ENCODE data around the gene TRDN.
A peak's percentile ranks its signal among the peaks of the same experiment; 100 is the strongest.

TRDN gene

GRCh38 chr6:123529843-123530242, 106.9 kb downstream of the TRDN start:
- Histone ChIP-seq H3K79me2 (ENCODE audit: insufficient read depth, low read length) (no peaks in the 10 kb centered on the region), H3K4me1 (ENCODE audit: insufficient read depth, low read length, poor library complexity, severe bottlenecking) (peaks cover 6% of the 10 kb centered on the region), H2AFZ (ENCODE audit: low read length) (no peak overlapping the region), H3K9ac (ENCODE audit: low read depth, low read length, poor library complexity, severe bottlenecking) (no peak overlapping the region), H3K27me3 (ENCODE audit: insufficient read depth, low read length, poor library complexity, severe bottlenecking) (no peaks in the 10 kb centered on the region), H3K9me2 (replicated peaks; ENCODE audit: low read depth, low read length) (no peaks in the 10 kb centered on the region), H4K20me1 (ENCODE audit: insufficient read depth, low read length, poor library complexity, severe bottlenecking) (no peaks in the 10 kb centered on the region), H3K4me3 (ENCODE audit: low read length, poor library complexity, severe bottlenecking) (no peak overlapping the region), H3K9me3 (ENCODE audit: insufficient read depth, low read depth, low read length) (no peaks in the 10 kb centered on the region), H3K36me3 (ENCODE audit: insufficient read depth, low read length) (no peaks in the 10 kb centered on the region), H3K4me2 (ENCODE audit: low read depth, low read length, poor library complexity, severe bottlenecking) (no peak overlapping the region), H3F3A (ENCODE audit: low read depth) (no peaks in the 10 kb centered on the region)
- TF ChIP-seq CTCF (conservative IDR thresholded peaks at IDR 0.05; ENCODE audit: low read length), result no peak
- no peak for TF ChIP-seq EZH2phosphoT487 (IDR thresholded peaks at IDR 0.05; ENCODE audit: borderline replicate concordance)

DNA sequence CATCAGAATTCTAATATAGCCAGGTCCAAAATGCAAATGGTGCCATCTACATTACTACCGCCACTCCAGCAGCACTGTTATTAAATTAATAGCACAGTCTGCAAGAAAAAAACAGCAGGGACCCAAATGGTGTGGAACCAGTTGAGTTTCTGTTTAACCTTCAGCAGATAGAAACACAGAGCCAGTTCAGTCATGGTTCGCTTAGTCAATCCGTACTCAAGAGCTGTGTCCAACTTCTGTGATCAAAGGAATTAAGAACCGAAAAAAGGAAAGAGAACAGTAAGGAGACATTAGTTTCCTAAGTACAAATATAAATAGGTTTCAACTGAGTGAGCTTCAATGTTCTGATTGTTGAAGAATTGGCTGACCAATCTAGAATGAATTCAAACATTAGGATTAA, 107.7 kb downstream of the TRDN start:
- no peaks in the 10 kb centered on the region for H3K9me3 ChIP-seq (ENCODE audit: insufficient read depth, low read depth, low read length)
- H3K9ac ChIP-seq (ENCODE audit: low read depth, low read length, poor library complexity, severe bottlenecking), result no peak overlapping the region
- no peaks in the 10 kb centered on the region for H3K9me2 ChIP-seq (replicated peaks; ENCODE audit: low read depth, low read length)
- H3K4me1 ChIP-seq (ENCODE audit: insufficient read depth, low read length, poor library complexity, severe bottlenecking), result peaks cover 6% of the 10 kb centered on the region
- H3F3A ChIP-seq (ENCODE audit: low read depth), result no peaks in the 10 kb centered on the region
- TF ChIP-seq EZH2phosphoT487 (IDR thresholded peaks at IDR 0.05; ENCODE audit: borderline replicate concordance) (no peak), CTCF (conservative IDR thresholded peaks at IDR 0.05; ENCODE audit: low read length) (no peak)
- H4K20me1 ChIP-seq (ENCODE audit: insufficient read depth, low read length, poor library complexity, severe bottlenecking), result no peaks in the 10 kb centered on the region
- H3K27me3 ChIP-seq (ENCODE audit: insufficient read depth, low read length, poor library complexity, severe bottlenecking), result no peaks in the 10 kb centered on the region
- H3K79me2 ChIP-seq (ENCODE audit: insufficient read depth, low read length), result no peaks in the 10 kb centered on the region
- 0 out of 2 replicates have a peak overlapping the region, but pooled peaks have one; percentile 37 for H2AFZ ChIP-seq (ENCODE audit: low read length)
- no peak overlapping the region for H3K4me3 ChIP-seq (ENCODE audit: low read length, poor library complexity, severe bottlenecking)
- H3K4me2 ChIP-seq (ENCODE audit: low read depth, low read length, poor library complexity, severe bottlenecking), result no peak overlapping the region
- no peaks in the 10 kb centered on the region for H3K36me3 ChIP-seq (ENCODE audit: insufficient read depth, low read length)

DNA sequence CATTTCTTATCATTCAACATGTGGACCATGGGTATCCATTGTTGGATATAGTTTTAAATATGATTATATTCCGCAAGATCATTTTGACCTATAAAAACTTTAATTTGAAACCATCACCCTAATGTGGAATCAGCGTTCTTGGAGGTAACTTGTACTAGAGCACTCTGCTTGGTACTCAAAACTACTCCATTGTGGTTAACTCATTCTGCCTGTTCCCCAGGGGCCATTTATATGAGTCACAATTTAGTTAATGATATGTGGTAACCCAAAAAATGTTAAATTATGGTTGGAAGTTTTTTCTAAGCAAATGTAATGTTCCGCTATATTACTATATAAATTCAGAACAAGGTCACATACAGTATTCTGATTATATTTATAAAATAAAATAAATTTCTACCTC, 109.3 kb downstream of the TRDN start:
- H3K79me2 ChIP-seq (ENCODE audit: insufficient read depth, low read length), result no peaks in the 10 kb centered on the region
- H3K4me2 ChIP-seq (ENCODE audit: low read depth, low read length, poor library complexity, severe bottlenecking), result no peak overlapping the region
- no peak overlapping the region for H2AFZ ChIP-seq (ENCODE audit: low read length)
- no peak overlapping the region for H3K4me3 ChIP-seq (ENCODE audit: low read length, poor library complexity, severe bottlenecking)
- H4K20me1 ChIP-seq (ENCODE audit: insufficient read depth, low read length, poor library complexity, severe bottlenecking), result no peaks in the 10 kb centered on the region
- no peaks in the 10 kb centered on the region for H3K27me3 ChIP-seq (ENCODE audit: insufficient read depth, low read length, poor library complexity, severe bottlenecking)
- H3K9me2 ChIP-seq (replicated peaks; ENCODE audit: low read depth, low read length), result no peaks in the 10 kb centered on the region
- H3K36me3 ChIP-seq (ENCODE audit: insufficient read depth, low read length), result no peaks in the 10 kb centered on the region
- no peaks in the 10 kb centered on the region for H3K9me3 ChIP-seq (ENCODE audit: insufficient read depth, low read depth, low read length)
- H3F3A ChIP-seq (ENCODE audit: low read depth), result no peaks in the 10 kb centered on the region
- no peak overlapping the region for H3K9ac ChIP-seq (ENCODE audit: low read depth, low read length, poor library complexity, severe bottlenecking)
- TF ChIP-seq CTCF (conservative IDR thresholded peaks at IDR 0.05; ENCODE audit: low read length), result no peak
- TF ChIP-seq EZH2phosphoT487 (IDR thresholded peaks at IDR 0.05; ENCODE audit: borderline replicate concordance), result no peak
- peaks cover 6% of the 10 kb centered on the region for H3K4me1 ChIP-seq (ENCODE audit: insufficient read depth, low read length, poor library complexity, severe bottlenecking)
